Measurements from ENCODE around the gene EIF4E3.

GRCh38 chr3:71722693-71723092 is 2.5 kb downstream of the EIF4E3 start:
- TF ChIP-seq TAF1 (IDR thresholded peaks at IDR 0.05; ENCODE audit: low read depth, low read length) (no peak), POLR2A (IDR thresholded peaks at IDR 0.05; ENCODE audit: low read depth, low read length) (no peak), POLR2AphosphoS5 (IDR thresholded peaks at IDR 0.05; ENCODE audit: low read depth, low read length) (no peak)

All from GM12891 (cell line).